Nephron (organoid): Measurements from ENCODE around the gene KCNAB1.

Experiments
- H3K27ac Mint-ChIP-seq, 3 experiments: 2 replicates each; pipeline ENCODE4 v1.8.0; 2020; ENCODE audit warnings: mixed read lengths in 3 of 3, mild to moderate bottlenecking in 2 of 3, moderate library complexity in 1 of 3
- H3K27me3 Mint-ChIP-seq: 2 replicates; pipeline ENCODE4 v1.8.0; 2021; ENCODE audit warnings: low read depth, mild to moderate bottlenecking, moderate library complexity, mixed read lengths
- H3K36me3 Mint-ChIP-seq: 2 replicates; pipeline ENCODE4 v1.8.0; 2020; ENCODE audit warnings: low read depth, mixed read lengths
- H3K4me1 Mint-ChIP-seq: 2 replicates; pipeline ENCODE4 v1.8.0; 2020; ENCODE audit warnings: mixed read lengths
- H3K4me3 Mint-ChIP-seq, 3 experiments: 2 replicates each; pipeline ENCODE4 v1.8.0; 2020; ENCODE audit warnings: mild to moderate bottlenecking in 3 of 3, mixed read lengths in 3 of 3, moderate library complexity in 2 of 3
- H3K9me3 Mint-ChIP-seq: 2 replicates; pipeline ENCODE4 v1.8.0; 2020; ENCODE audit warnings: mixed read lengths
- CTCF ChIP-seq, 3 experiments: fragments of 200-600 bp; sonication (generic); IDR thresholded peaks; one replicate each; pipeline ENCODE4 v1.5.0; 2021; ENCODE audit warnings: antibody characterized with exemption in 3 of 3; ENCODE audit not compliant: unreplicated experiment in 3 of 3

Gene KCNAB1

GRCh38 chr3:156174229-156174847, 54.0 kb downstream of the KCNAB1 start:
- Mint-ChIP-seq H3K4me3 (no peak overlapping the region), H3K27ac (peak overlapping the region in 2 of 3 experiments; percentile 42 to 70), H3K9me3 (no peaks in the 10 kb centered on the region), H3K27me3 (no peaks in the 10 kb centered on the region), H3K36me3 (no peaks in the 10 kb centered on the region), H3K4me1 (peaks cover 10% of the 10 kb centered on the region)
- TF ChIP-seq CTCF (IDR thresholded peaks at IDR 0.05; ENCODE audit: unreplicated experiment in 3 of 3): peak; percentile 38 to 60 (median 50)

- H3K4me1 Mint-ChIP-seq: peaks cover 10% of the 10 kb centered on the region
Measured at GRCh38 chr3:156175570-156175969, 55.2 kb downstream of the KCNAB1 start.

GRCh38 chr3:156176048-156176447, 55.7 kb downstream of the KCNAB1 start:
- no peaks in the 10 kb centered on the region for H3K36me3 Mint-ChIP-seq

More at GRCh38 chr3:156175570-156175969, 55.2 kb downstream of the KCNAB1 start:
- H3K36me3 Mint-ChIP-seq: no peaks in the 10 kb centered on the region
- no peaks in the 10 kb centered on the region for H3K27me3 Mint-ChIP-seq
- H3K27ac Mint-ChIP-seq: no peak overlapping the region
- no peak for TF ChIP-seq CTCF (IDR thresholded peaks at IDR 0.05; ENCODE audit: unreplicated experiment in 3 of 3)
- H3K4me3 Mint-ChIP-seq: no peak overlapping the region
- no peaks in the 10 kb centered on the region for H3K9me3 Mint-ChIP-seq

GRCh38 chr3:156176629-156177210, 56.3 kb downstream of the KCNAB1 start:
- no peak overlapping the region for H3K27ac Mint-ChIP-seq
- H3K36me3 Mint-ChIP-seq: no peaks in the 10 kb centered on the region
- no peak overlapping the region for H3K4me3 Mint-ChIP-seq
- no peaks in the 10 kb centered on the region for H3K27me3 Mint-ChIP-seq
- H3K4me1 Mint-ChIP-seq: peaks cover 5% of the 10 kb centered on the region
- H3K9me3 Mint-ChIP-seq: no peaks in the 10 kb centered on the region
- TF ChIP-seq CTCF (IDR thresholded peaks at IDR 0.05; ENCODE audit: unreplicated experiment in 3 of 3): no peak

More at GRCh38 chr3:156176048-156176447, 55.7 kb downstream of the KCNAB1 start:
- no peaks in the 10 kb centered on the region for H3K27me3 Mint-ChIP-seq
- H3K4me1 Mint-ChIP-seq: peaks cover 9% of the 10 kb centered on the region
- H3K9me3 Mint-ChIP-seq: no peaks in the 10 kb centered on the region
- no peak for TF ChIP-seq CTCF (IDR thresholded peaks at IDR 0.05; ENCODE audit: unreplicated experiment in 3 of 3)
- H3K4me3 Mint-ChIP-seq: no peak overlapping the region
- H3K27ac Mint-ChIP-seq: no peak overlapping the region

GRCh38 chr3:156180077-156180476, 59.7 kb downstream of the KCNAB1 start:
- Mint-ChIP-seq H3K4me1 (no peaks in the 10 kb centered on the region), H3K27me3 (no peaks in the 10 kb centered on the region), H3K36me3 (no peaks in the 10 kb centered on the region), H3K9me3 (no peaks in the 10 kb centered on the region), H3K27ac (no peak overlapping the region), H3K4me3 (no peak overlapping the region)
- no peak for TF ChIP-seq CTCF (IDR thresholded peaks at IDR 0.05; ENCODE audit: unreplicated experiment in 3 of 3)

GRCh38 chr3:156181509-156181908, 61.1 kb downstream of the KCNAB1 start:
- no peaks in the 10 kb centered on the region for H3K36me3 Mint-ChIP-seq
- no peaks in the 10 kb centered on the region for H3K9me3 Mint-ChIP-seq
- no peak overlapping the region for H3K4me3 Mint-ChIP-seq
- H3K4me1 Mint-ChIP-seq: no peaks in the 10 kb centered on the region
- H3K27ac Mint-ChIP-seq: no peak overlapping the region
- no peak for TF ChIP-seq CTCF (IDR thresholded peaks at IDR 0.05; ENCODE audit: unreplicated experiment in 3 of 3)
- no peaks in the 10 kb centered on the region for H3K27me3 Mint-ChIP-seq
